GM21576 (cell line): ENCODE measurements around the gene FLT1.

Experiments used
- ATAC-seq: cut with Tn5 transposase; IDR thresholded peaks from one replicate; pipeline ENCODE4 v1.9.1; 2021; ENCODE audit warnings: mild to moderate bottlenecking, moderate library complexity; ENCODE audit not compliant: unreplicated experiment

The FLT1 gene

DNA sequence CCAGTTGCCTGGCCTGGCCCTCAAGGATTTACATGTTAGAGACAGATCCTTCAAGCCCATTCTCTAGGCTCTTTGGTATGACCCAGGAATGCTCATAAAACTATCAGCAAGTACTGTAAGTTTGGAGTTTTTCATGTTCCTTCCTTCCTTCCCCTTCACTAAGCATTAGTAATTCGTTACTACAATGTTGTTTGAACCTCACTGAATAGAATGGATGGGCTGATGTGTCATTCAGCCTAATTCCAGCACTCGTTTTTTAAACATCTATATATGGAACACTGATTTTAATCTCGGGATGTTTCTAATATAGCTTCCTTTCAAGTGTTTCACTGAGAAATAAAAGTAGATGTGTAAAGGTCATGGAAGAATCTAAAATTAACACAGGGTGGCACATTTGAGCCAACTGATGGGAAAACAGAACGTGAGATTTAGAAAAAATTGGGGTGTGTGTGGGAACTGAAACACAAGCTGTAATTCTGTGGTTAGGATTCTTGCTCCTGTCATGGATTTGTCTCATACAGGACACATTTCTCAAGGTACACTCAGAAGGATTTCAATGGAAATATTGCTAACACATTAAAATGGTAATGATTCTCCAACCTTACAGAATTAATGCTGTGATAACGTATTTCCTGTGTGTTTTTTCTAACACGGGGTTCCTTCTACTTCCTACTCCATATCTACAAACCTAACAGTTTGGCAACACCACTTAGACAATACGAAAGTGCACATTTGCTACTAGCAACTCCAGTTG is 93.4 kb downstream of the FLT1 start:
- no peak for ATAC-seq

DNA sequence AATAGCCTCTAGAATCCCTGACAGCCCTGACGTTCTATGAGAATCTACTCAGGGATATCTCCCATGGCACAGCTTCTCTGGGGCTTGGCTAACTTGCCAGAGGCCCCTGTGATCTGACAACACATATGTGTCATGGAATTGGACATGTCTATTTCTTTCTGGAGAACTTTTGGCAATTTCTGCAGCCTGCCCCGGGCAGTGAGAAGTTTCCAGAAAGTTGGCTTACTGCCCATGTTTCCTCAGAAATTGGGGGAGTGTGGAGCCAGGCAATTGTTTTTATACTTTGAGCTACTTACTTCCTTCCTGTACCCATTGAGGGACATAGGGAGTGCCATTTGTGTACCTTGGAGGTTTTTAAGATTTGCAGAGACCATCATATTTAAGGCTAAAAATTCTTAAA is 98.9 kb downstream of the FLT1 start:
- ATAC-seq = no peak

DNA sequence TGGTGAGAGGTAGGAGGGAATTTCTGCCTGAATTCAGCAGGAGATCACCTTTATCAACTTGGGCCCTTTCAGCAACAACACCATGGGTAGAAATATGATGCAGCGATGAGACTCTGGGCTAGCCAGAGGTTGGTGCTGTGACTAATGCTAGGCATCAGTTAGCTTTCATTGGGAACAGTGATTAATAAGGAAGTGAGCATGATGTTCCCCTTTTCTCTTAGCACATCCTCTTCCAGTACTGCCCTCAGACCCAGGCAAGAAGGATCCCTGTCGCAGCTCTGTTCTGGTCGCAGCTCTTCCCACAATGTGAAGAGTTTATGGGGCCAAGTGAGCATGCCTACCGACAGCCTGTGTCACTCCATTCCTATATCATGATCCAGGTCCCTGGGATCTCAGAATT is 100.5 kb downstream of the FLT1 start:
- no peak for ATAC-seq

DNA sequence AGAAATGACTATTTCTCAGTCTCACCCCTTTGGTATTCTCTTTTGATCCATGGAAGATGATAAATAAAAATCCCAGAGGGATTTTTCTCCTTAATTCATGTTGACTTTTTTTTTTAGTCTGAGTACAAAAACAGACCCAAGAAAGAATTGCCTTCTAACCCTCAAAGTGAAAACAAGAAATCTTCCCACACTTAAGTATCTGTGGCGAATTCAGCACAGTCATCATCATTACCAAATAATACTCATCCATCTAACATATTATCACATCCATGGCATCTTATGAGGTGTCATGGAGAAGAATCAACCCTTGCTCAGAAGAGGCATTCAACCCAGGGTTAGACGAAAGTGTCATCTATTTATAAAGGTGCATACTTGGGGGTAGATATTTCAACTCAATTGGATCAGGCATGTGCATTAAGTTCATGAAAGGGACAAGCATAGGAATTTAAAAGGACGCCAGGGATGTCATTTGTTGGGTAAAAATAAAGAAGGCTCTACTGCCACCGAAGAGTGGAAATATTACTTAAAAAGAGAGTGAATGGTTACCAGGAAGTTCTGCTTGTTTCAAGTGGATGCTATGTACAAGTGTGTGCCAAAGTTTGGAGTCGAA is 101.9 kb downstream of the FLT1 start:
- no peak for ATAC-seq

DNA sequence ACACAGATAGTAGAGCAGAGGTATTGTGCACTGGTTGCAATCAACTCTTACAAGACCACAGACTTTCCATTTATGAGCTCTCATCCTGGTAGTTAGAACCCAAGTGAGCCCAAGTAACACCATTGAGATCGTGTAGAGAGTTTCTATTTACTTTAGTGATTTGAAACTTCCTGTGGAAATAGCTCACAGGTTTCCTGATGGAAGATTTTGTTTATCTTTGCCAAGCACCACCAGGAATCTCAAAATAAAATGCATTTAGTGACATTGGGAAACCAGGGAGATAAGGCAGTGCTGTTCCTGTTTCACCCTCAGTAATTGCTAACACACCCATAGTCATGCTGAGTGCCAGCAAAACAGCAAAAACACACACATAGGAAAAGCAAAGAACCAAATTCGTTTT is 102.5 kb downstream of the FLT1 start:
- ATAC-seq = no peak

DNA sequence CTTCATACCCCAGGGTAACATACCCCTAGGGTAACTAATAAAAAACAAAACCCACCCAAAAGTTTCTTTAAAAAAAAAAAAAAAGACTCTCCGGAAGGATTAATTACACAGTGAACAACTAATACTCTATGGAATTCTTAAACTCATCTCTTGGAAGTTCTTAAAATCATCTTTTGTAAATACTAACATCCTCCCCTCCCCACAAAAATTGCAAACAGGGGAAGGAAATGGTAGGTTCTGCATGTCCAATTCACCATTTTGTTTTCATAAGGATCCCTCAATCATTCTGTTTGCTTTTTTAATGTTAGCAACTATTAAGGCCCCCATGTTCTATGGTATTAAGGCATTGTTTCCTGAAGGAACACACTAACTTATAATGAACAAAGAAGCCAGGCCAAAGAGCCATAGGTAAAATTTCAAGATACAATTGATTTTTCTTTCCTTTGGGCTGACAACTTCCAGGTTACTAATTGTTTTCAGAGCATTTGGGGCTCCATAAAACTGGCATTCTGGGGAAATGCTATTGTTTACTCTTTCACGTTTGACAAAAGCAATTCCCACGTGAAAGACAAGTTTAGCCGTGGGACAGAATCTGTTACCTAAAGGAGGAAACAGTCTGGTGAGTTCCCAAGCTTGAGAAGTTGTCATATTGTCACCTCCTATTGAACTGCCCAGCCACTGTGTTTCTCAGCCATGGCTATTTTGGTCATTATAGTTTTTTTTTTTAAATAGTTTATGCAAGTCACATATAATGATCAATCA is 107.0 kb downstream of the FLT1 start:
- ATAC-seq = no peak

DNA sequence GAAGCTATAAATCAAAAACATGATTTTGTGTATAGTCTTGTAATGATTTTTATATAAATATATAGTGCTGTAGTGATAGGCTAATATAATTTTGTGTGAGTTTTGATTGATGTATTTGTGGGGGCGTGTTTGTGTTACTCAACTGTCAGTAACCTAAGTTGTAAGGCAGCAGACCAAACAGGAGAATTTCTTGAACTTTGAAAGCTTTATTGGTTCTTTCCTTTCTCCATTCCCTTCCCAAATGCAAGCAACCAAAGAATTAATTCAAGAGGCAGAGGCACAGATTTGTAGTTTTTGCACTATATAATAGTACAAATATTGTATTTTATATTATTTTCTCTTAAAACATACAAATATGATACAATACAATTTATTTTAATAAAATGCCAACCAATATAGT is 109.6 kb downstream of the FLT1 start:
- no peak for ATAC-seq

DNA sequence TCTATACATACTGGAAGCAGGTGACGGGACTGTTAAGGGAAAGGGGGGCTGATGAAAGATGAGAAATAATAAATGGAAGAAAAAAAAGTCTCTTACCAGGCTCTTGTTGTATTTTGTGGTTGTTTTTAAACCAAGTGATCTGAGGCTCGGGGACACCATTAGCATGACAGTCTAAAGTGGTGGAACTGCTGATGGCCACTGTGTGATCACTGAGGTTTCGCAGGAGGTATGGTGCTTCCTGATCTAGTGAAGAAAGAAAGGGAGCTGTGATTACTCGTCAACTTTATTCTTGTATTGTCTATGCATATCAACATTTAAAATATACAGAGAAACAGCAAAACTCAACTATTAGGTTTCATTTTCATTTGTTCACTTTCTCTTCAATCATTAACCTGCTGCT is 110.1 kb downstream of the FLT1 start:
- ATAC-seq = no peak

DNA sequence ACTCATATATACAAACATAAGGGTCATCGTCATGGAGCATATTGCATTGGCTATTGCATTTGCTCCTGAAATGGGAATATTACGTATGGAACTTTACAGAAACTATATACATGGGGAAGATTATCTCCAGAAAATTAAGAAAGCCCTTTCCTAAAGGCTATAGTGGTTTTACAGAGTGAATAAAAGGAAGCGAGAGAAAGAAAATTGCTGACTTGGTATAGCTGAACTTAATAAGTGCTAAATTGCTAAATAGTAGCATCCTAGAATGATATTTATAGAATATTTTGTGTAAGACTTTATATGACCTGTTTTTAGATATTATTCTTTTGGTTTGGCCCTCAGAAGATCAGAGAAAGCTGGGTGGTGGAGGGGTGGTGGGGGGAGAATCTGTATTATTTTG is 114.6 kb downstream of the FLT1 start:
- ATAC-seq = no peak

DNA sequence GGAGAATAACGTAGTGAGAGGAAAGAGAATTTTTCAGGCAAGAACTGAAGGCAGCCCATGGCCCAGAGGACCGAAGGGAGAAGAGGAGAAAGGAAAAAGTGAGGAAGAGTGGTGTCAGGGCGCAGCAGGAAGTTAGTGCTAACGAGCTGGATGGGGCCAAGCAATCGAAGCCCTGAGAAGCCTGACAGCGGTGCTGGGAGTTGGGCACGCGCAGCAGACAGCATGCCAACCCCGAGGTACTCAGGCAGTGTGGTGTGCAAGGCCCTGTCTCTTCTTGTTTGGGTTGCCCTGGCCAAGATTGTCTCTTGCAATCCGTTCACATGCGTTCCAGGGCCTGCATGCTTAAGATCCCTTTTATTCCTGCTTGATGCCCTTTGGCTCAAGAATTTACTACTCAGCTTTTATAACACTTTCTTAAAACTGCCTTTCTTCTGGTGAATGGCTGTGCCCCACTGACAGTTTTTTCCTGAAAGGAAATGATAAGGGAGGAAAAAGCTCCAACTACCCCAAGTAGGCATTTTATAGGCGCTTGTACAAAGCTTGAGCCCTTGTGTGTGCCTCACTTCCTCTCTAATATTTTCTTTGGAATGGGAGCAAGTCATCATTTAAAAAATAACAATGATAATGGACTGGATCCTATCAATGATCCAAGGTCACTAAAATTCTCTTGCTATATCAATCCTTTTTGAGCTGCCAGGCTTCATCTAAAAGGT is 115.4 kb downstream of the FLT1 start:
- ATAC-seq = no peak

DNA sequence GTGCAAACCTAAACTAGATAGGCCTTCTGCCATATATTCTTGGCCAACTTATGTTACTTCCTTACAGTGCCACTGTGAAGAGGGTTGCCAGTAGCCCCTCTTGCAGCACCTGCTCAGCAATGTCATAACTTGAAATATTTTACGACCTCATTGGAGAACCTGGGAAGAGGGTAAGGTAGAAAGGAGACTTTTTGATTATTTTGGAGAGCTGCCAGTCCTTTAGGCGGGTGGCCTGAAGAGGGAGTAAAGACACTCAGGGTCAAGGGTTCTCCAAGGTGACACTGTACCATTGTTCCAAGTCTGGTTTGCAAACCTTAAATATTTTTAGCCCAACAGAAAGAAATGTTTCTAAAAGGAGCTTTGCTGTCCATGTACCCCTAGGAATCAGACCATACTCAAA is 118.3 kb downstream of the FLT1 start:
- ATAC-seq = no peak

DNA sequence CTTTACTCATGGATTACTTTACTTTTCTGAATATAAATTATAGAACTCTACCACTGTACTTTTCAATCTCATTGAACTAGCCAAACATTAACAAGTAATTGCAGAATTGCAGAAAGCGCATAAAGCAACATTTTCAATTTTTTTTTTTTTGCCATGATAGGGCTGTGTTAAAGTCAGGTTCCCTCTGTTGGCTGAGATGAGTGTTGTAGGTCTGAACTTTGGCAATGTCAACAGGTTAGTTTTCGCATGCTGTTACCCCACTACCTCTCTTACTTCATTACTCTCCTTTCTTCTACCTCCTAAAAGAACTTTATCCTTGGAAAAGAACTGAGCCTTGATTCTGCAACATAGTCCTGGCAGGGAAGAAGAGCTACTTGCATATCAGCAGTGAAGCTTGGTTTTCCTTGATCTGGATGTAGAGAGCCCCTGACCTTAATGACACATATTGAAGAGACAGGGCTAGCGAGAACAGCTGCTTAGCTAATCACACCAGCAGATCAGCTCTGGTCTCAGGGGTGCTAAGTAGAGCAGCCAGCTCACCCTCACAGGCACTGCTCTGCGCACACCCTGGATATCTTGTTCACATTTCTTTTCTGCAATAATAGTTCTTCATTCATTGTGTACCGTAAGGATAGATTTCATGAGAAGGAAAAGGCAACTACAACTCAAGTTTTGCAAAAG is 119.5 kb downstream of the FLT1 start:
- no peak for ATAC-seq

DNA sequence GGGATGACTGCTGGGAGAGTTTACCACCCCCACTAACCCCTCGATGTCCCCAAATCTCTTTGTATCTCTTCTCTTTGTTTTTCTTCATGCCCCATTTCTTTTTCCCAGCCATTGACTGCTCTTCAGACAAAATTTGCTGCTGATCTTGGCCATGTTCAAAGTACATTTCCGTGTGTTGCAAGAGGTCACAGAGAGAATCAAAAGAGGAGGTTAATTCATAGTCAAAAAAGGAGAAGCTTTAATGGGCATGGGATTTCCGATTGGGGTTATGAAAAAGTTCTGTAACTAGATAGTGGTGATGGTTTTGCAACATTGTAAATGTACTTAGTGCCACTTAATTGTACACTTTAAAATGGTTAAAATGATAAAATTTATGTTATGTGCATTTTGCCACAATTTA is 121.1 kb downstream of the FLT1 start:
- no peak for ATAC-seq

DNA sequence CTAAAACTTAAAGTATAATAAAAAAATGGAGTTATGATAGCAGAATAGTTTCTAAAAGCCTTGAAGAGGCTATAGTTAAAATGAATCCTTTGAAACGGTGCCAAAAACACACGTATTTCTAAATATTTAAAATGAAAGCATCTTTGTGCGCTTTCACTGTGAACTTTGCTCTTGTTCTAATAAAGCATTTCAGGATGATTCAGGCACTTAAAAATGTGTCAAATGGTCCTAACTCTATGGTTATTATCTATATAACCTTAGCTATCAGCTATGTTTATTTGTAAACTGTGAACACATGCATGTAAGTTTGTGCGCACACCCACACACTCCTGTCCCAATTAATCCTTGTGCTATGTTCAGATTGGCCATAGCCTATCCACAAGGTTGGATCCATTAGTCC is 124.5 kb downstream of the FLT1 start:
- no peak for ATAC-seq

DNA sequence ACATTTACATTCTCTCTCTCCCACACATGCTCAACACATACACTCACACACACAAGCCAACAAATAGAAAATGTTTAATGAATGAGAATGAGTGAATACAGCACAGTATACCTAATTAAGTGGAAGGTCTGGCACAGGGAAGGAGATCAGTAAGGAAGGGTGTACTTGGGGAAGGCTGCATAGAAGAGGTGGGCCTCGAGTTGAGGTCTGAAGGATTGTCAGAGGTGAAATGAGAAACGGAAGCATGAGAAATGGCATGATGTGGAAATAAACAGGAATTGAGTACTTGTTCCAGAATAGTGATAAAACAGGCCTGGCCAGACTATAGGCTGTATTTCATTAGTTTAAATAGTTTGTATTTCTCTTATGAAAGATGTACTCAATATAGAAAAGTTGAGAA is 136.2 kb downstream of the FLT1 start:
- no peak for ATAC-seq

DNA sequence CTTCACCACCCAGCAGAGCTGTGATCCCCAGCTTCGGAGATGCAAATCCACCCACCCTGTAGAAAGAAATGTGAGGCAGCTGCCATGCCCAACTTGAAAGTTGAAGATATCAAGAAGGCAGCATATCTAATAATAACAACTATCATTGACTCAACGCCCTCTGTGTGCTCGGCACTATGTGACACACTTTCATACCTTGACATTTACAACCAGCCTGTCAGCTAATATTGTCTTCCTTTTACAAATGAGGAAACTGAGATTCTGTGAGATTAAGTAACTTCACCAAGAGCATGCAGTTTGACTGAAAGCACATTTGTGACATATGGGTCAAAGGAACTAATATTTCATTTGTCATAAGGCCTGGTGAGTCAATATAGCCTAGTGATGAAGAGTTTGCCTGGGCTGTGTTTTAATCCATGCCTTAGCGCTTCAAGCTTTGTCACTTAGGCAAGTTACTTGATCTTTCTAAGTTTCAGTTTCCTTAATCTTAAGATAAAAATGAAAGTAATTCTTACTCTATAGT is 137.0 kb downstream of the FLT1 start:
- ATAC-seq = no peak

DNA sequence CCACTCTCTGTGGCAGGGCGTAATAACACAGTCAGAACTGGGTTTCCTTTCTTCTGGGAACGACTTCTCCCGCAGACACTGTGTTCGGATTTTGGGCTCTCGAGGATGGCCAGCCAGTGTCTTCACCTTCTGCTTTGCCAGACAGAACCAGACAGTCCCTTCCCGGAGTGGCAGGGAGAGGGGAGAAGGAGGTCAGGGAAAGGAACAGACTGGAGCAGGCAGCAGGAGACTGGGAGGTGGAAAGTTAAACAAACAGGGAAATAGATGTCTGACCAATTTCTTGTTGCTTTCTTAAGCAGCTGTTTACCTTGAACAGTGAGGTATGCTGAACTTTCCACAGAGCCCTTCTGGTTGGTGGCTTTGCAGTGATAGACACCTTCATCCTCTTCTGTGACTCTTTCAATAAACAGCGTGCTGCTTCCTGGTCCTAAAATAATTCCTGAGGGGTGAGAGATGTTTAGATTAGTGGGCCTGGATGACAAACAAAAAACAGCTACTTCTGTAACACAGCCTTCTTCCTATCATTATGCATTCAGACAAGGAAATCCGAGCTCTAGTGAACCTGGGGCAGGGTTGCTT is 137.6 kb downstream of the FLT1 start:
- ATAC-seq = no peak

DNA sequence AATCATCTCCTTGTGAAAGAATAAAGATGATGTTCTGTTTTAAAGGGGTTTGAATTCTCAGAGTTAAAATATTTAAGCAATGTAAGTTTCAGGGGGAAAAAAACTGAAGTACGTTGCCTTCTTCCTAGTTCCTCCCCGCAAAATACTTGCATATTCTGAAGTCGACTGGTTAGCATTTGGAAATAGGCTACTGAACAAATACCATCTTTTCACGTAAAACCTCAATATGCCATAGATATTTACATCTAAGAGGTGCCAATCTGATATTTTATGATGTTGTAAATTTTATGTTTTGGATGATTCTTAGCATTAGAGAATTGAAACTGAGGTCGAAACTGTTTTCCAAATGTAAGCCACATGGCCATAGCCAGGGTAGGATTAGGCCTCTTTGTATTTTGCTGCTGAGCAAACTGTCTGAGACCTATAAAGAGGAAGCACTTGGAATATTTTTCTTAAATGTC is 138.3 kb downstream of the FLT1 start:
- ATAC-seq = no peak

DNA sequence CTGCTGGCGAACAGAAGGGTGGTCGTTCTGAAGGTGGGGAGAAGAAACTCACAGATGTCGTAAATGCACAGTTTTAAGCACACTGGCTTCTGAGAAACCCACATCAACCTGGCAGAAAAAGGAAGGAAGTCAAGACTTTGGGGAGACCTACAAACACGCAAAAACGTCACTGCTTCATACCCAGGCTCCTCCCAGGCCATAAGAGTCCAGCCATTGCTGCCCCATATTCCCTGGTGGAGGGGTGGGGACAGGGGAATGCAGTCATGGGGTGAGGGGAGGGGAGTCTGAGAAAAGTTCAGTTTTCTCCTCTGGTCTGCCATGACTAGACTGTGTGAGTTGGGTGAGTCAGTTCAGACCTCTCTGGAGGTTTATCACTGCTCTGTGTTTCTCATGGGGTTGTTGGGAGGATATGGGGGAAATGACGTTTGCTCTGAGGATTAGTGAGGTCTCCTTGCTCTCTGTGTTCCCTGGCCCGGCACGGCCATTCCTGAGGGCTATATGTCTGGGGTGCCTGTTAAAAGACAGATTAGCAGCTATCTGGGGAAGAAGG is 139.0 kb downstream of the FLT1 start:
- no peak for ATAC-seq
